ENCODE results near the gene SH3BGRL.

The SH3BGRL gene

DNA sequence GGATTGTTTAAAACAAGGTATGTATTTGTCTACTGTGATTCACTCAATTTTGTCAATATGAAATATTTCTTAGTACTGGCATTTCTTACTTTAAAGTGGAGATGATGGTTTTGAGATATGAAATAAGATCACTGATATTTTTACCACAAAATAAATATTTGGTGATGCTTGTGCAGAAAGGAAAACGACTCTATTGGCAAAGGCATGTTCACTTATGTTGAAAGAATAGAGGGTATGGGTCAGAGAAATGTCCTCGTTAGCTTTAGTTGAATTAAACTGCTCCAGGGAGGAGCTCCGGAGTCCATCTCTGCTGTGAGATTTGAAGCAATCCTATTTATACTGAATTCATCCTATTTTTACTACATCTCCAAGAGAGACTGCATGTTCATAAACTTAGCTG lies 84.2 kb downstream of the SH3BGRL start:
- Histone ChIP-seq H2AFZ (ENCODE audit: low read length) (no peak overlapping the region), H4K91ac (ENCODE audit: low read depth, low read length, poor library complexity) (no peak overlapping the region), H3K79me1 (ENCODE audit: low read depth, low read length) (no peaks in the 10 kb centered on the region), H3K23ac (ENCODE audit: low read depth, low read length, poor library complexity) (no peak overlapping the region), H3K27me3 (ENCODE audit: control insufficient read depth in 3 of 3, insufficient read depth in 3 of 3, low read depth in 1 of 3, low read length in 3 of 3) (no peaks in the 10 kb centered on the region), H3K9me3 (replicated peaks in 1 of 2; ENCODE audit: control insufficient read depth in 2 of 2, insufficient read depth in 1 of 2, low read depth in 1 of 2, low read length in 2 of 2) (peaks cover 0 to 2% of the 10 kb centered on the region in 2 donors), H3K14ac (ENCODE audit: low read length) (no peak overlapping the region), H2BK15ac (ENCODE audit: low read length) (no peak overlapping the region), H3K36me3 (replicated peaks in 1 of 2; ENCODE audit: control insufficient read depth in 2 of 2, insufficient read depth in 2 of 2, low read length in 2 of 2) (peaks cover 0 to 4% of the 10 kb centered on the region in 2 donors), H2BK12ac (ENCODE audit: low read length) (no peak overlapping the region), H2AK5ac (ENCODE audit: low read depth, low read length) (no peak overlapping the region), H3K4me1 (ENCODE audit: control insufficient read depth in 2 of 2, insufficient read depth in 1 of 2, low read depth in 1 of 2, low read length in 2 of 2) (no peaks in the 10 kb centered on the region), H3K4me3 (ENCODE audit: low read length in 2 of 2) (no peak overlapping the region), H3K9ac (ENCODE audit: low read depth, low read length, poor library complexity) (no peak overlapping the region), H3K18ac (ENCODE audit: low read length) (no peak overlapping the region), H3K4ac (ENCODE audit: low read length) (no peak overlapping the region), H2BK5ac (ENCODE audit: low read length) (no peak overlapping the region), H2BK120ac (ENCODE audit: low read depth, low read length) (no peak overlapping the region), H3K4me2 (ENCODE audit: insufficient read depth, low read length, poor library complexity, severe bottlenecking) (no peak overlapping the region), H4K8ac (ENCODE audit: low read depth, low read length) (no peak overlapping the region), H3K27ac (replicated peaks; ENCODE audit: low read length) (no peak overlapping the region)
- DNase-seq (ENCODE audit: low spot score): no peak
- no CpG with 5 or more reads among the region's 3 CpGs for WGBS, 2 donors (ENCODE audit: extremely low coverage in 2 of 2, insufficient read length in 2 of 2, insufficient replicate concordance in 1 of 2)

DNA sequence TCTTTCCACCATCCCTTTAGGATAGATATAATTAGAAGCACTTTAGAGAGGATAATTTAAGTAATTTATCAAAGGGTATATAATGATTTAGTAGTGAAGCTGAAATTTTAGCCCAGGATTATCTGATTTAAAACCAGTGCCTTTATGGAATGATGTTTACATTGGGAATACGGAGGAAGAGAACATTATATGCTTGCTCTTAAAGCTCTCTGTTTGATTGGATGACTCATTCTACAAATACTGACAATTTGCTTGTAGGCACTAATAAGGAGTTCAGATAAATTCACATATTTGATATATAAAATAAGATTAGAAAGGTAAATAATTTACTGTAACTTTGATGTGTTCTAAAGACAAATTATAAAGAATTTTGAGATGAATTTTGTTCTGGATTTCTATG lies 84.7 kb downstream of the SH3BGRL start:
- no peak overlapping the region for H3K9ac ChIP-seq (ENCODE audit: low read depth, low read length, poor library complexity)
- no peaks in the 10 kb centered on the region for H3K4me1 ChIP-seq (ENCODE audit: control insufficient read depth in 2 of 2, insufficient read depth in 1 of 2, low read depth in 1 of 2, low read length in 2 of 2)
- no peak for DNase-seq (ENCODE audit: low spot score)
- no peak overlapping the region for H3K23ac ChIP-seq (ENCODE audit: low read depth, low read length, poor library complexity)
- H2BK15ac ChIP-seq (ENCODE audit: low read length): no peak overlapping the region
- peaks cover 0 to 8% of the 10 kb centered on the region in 2 donors for H3K9me3 ChIP-seq (replicated peaks in 1 of 2; ENCODE audit: control insufficient read depth in 2 of 2, insufficient read depth in 1 of 2, low read depth in 1 of 2, low read length in 2 of 2)
- no peak overlapping the region for H4K91ac ChIP-seq (ENCODE audit: low read depth, low read length, poor library complexity)
- H2BK5ac ChIP-seq (ENCODE audit: low read length): no peak overlapping the region
- no peak overlapping the region for H3K4ac ChIP-seq (ENCODE audit: low read length)
- no peak overlapping the region for H3K14ac ChIP-seq (ENCODE audit: low read length)
- H2AK5ac ChIP-seq (ENCODE audit: low read depth, low read length): no peak overlapping the region
- no peak overlapping the region for H3K27ac ChIP-seq (replicated peaks; ENCODE audit: low read length)
- no peak overlapping the region for H2AFZ ChIP-seq (ENCODE audit: low read length)
- H3K4me2 ChIP-seq (ENCODE audit: insufficient read depth, low read length, poor library complexity, severe bottlenecking): no peak overlapping the region
- no peak overlapping the region for H2BK12ac ChIP-seq (ENCODE audit: low read length)
- no peak overlapping the region for H2BK120ac ChIP-seq (ENCODE audit: low read depth, low read length)
- no peaks in the 10 kb centered on the region for H3K27me3 ChIP-seq (ENCODE audit: control insufficient read depth in 3 of 3, insufficient read depth in 3 of 3, low read depth in 1 of 3, low read length in 3 of 3)
- no peak overlapping the region for H3K4me3 ChIP-seq (ENCODE audit: low read length in 2 of 2)
- no peak overlapping the region for H3K18ac ChIP-seq (ENCODE audit: low read length)
- no peak overlapping the region for H4K8ac ChIP-seq (ENCODE audit: low read depth, low read length)
- no CpG with 5 or more reads among the region's 1 CpG for WGBS, 2 donors (ENCODE audit: extremely low coverage in 2 of 2, insufficient read length in 2 of 2, insufficient replicate concordance in 1 of 2)
- no peaks in the 10 kb centered on the region for H3K79me1 ChIP-seq (ENCODE audit: low read depth, low read length)
- H3K36me3 ChIP-seq (replicated peaks in 1 of 2; ENCODE audit: control insufficient read depth in 2 of 2, insufficient read depth in 2 of 2, low read length in 2 of 2): peaks cover 0 to 3% of the 10 kb centered on the region in 2 donors

- WGBS, 2 donors (ENCODE audit: extremely low coverage in 2 of 2, insufficient read length in 2 of 2, insufficient replicate concordance in 1 of 2): no CpG with 5 or more reads among the region's 2 CpGs
- H3K4me1 ChIP-seq (ENCODE audit: control insufficient read depth in 2 of 2, insufficient read depth in 1 of 2, low read depth in 1 of 2, low read length in 2 of 2): no peaks in the 10 kb centered on the region
- H2BK15ac ChIP-seq (ENCODE audit: low read length): no peak overlapping the region
- no peak overlapping the region for H2AK5ac ChIP-seq (ENCODE audit: low read depth, low read length)
- no peak overlapping the region for H2BK120ac ChIP-seq (ENCODE audit: low read depth, low read length)
- H3K4ac ChIP-seq (ENCODE audit: low read length): no peak overlapping the region
- H3K27me3 ChIP-seq (ENCODE audit: control insufficient read depth in 3 of 3, insufficient read depth in 3 of 3, low read depth in 1 of 3, low read length in 3 of 3): no peaks in the 10 kb centered on the region
- no peak overlapping the region for H3K4me2 ChIP-seq (ENCODE audit: insufficient read depth, low read length, poor library complexity, severe bottlenecking)
- no peak overlapping the region for H2BK12ac ChIP-seq (ENCODE audit: low read length)
- no peak overlapping the region for H2BK5ac ChIP-seq (ENCODE audit: low read length)
- H3K14ac ChIP-seq (ENCODE audit: low read length): no peak overlapping the region
- no peak overlapping the region for H3K4me3 ChIP-seq (ENCODE audit: low read length in 2 of 2)
- no peak overlapping the region for H3K23ac ChIP-seq (ENCODE audit: low read depth, low read length, poor library complexity)
- H3K9ac ChIP-seq (ENCODE audit: low read depth, low read length, poor library complexity): no peak overlapping the region
- H2AFZ ChIP-seq (ENCODE audit: low read length): no peak overlapping the region
- H3K79me1 ChIP-seq (ENCODE audit: low read depth, low read length): no peaks in the 10 kb centered on the region
- H3K9me3 ChIP-seq (replicated peaks in 1 of 2; ENCODE audit: control insufficient read depth in 2 of 2, insufficient read depth in 1 of 2, low read depth in 1 of 2, low read length in 2 of 2): peaks cover 5 to 30% of the 10 kb centered on the region in 2 donors
- H4K8ac ChIP-seq (ENCODE audit: low read depth, low read length): no peak overlapping the region
- no peak overlapping the region for H4K91ac ChIP-seq (ENCODE audit: low read depth, low read length, poor library complexity)
- peaks cover 0 to 7% of the 10 kb centered on the region in 2 donors for H3K36me3 ChIP-seq (replicated peaks in 1 of 2; ENCODE audit: control insufficient read depth in 2 of 2, insufficient read depth in 2 of 2, low read length in 2 of 2)
- no peak overlapping the region for H3K27ac ChIP-seq (replicated peaks; ENCODE audit: low read length)
- H3K18ac ChIP-seq (ENCODE audit: low read length): no peak overlapping the region
- DNase-seq (ENCODE audit: low spot score): no peak
Observed at GRCh38 chrX:81291996-81292395, 90.1 kb downstream of the SH3BGRL start.

GRCh38 chrX:81294101-81294500 lies 92.2 kb downstream of the SH3BGRL start:
- no peak overlapping the region for H3K9ac ChIP-seq (ENCODE audit: low read depth, low read length, poor library complexity)
- H3K27me3 ChIP-seq (ENCODE audit: control insufficient read depth in 3 of 3, insufficient read depth in 3 of 3, low read depth in 1 of 3, low read length in 3 of 3): no peaks in the 10 kb centered on the region
- H2AFZ ChIP-seq (ENCODE audit: low read length): no peak overlapping the region
- no peak overlapping the region for H3K4ac ChIP-seq (ENCODE audit: low read length)
- peaks cover 0 to 11% of the 10 kb centered on the region in 2 donors for H3K36me3 ChIP-seq (replicated peaks in 1 of 2; ENCODE audit: control insufficient read depth in 2 of 2, insufficient read depth in 2 of 2, low read length in 2 of 2)
- no peak overlapping the region for H4K91ac ChIP-seq (ENCODE audit: low read depth, low read length, poor library complexity)
- H3K4me3 ChIP-seq (ENCODE audit: low read length in 2 of 2): no peak overlapping the region
- H2BK120ac ChIP-seq (ENCODE audit: low read depth, low read length): no peak overlapping the region
- H4K8ac ChIP-seq (ENCODE audit: low read depth, low read length): no peak overlapping the region
- no peak overlapping the region for H2BK5ac ChIP-seq (ENCODE audit: low read length)
- H3K27ac ChIP-seq (replicated peaks; ENCODE audit: low read length): no peak overlapping the region
- WGBS, 2 donors (ENCODE audit: extremely low coverage in 2 of 2, insufficient read length in 2 of 2, insufficient replicate concordance in 1 of 2): no CpG with 5 or more reads among the region's 2 CpGs
- H3K4me2 ChIP-seq (ENCODE audit: insufficient read depth, low read length, poor library complexity, severe bottlenecking): no peak overlapping the region
- no peak overlapping the region for H2BK15ac ChIP-seq (ENCODE audit: low read length)
- H3K4me1 ChIP-seq (ENCODE audit: control insufficient read depth in 2 of 2, insufficient read depth in 1 of 2, low read depth in 1 of 2, low read length in 2 of 2): no peaks in the 10 kb centered on the region
- no peak overlapping the region for H3K23ac ChIP-seq (ENCODE audit: low read depth, low read length, poor library complexity)
- no peak overlapping the region for H2BK12ac ChIP-seq (ENCODE audit: low read length)
- H3K14ac ChIP-seq (ENCODE audit: low read length): no peak overlapping the region
- no peaks in the 10 kb centered on the region for H3K79me1 ChIP-seq (ENCODE audit: low read depth, low read length)
- H2AK5ac ChIP-seq (ENCODE audit: low read depth, low read length): no peak overlapping the region
- DNase-seq (ENCODE audit: low spot score): no peak
- no peak overlapping the region for H3K18ac ChIP-seq (ENCODE audit: low read length)
- peaks cover 5 to 30% of the 10 kb centered on the region in 2 donors for H3K9me3 ChIP-seq (replicated peaks in 1 of 2; ENCODE audit: control insufficient read depth in 2 of 2, insufficient read depth in 1 of 2, low read depth in 1 of 2, low read length in 2 of 2)

All from neuronal stem cell (in vitro differentiated cells).